ENCODE data around the gene CCDC40.
"Not testable (repeated sequence)": the region's sequence is repeated elsewhere in the genome, so short reads cannot be mapped to it uniquely, and the experiment has no call there.

Gene CCDC40

GRCh38 chr17:80024206-80024972 lies 12.1 kb upstream of the CCDC40 start:
- no peak for DNase-seq

- no peak for DNase-seq
Observed at GRCh38 chr17:80025140-80025539, 11.3 kb upstream of the CCDC40 start.

- no peak for DNase-seq
Observed at GRCh38 chr17:80025796-80026195, 10.6 kb upstream of the CCDC40 start.

- DNase-seq: no peak
Observed at GRCh38 chr17:80026359-80027042, 9.9 kb upstream of the CCDC40 start.

- DNase-seq: no peak
Observed at GRCh38 chr17:80027043-80027435, 9.4 kb upstream of the CCDC40 start.

GRCh38 chr17:80028030-80028429 lies 8.4 kb upstream of the CCDC40 start:
- no peak for DNase-seq

GRCh38 chr17:80029258-80029974 lies 7.0 kb upstream of the CCDC40 start:
- DNase-seq: no peak

- no peak for DNase-seq
Observed at GRCh38 chr17:80030730-80031410, 5.6 kb upstream of the CCDC40 start.

GRCh38 chr17:80031691-80032430 lies 4.6 kb upstream of the CCDC40 start:
- DNase-seq: no peak

- no peak for DNase-seq
Observed at GRCh38 chr17:80032614-80033171, 3.7 kb upstream of the CCDC40 start.

- no peak for DNase-seq
Observed at GRCh38 chr17:80033840-80034239, 2.6 kb upstream of the CCDC40 start.

GRCh38 chr17:80034791-80035686 lies 1.4 kb upstream of the CCDC40 start:
- DNase-seq: no peak

GRCh38 chr17:80035687-80035936 lies 830 bp upstream of the CCDC40 start, which contains the start of gene TBC1D16:
Gene TBC1D16 (minus strand): TSS chr17:80035872. CDS start chr17:80013547, 22,325 bp downstream.
- DNase-seq: no peak

GRCh38 chr17:80036715-80037477 lies 454 bp downstream of the CCDC40 start:
- DNase-seq: no peak

GRCh38 chr17:80043963-80044362 lies 7.5 kb downstream of the CCDC40 start:
- no peak for DNase-seq

GRCh38 chr17:80045703-80046102 lies 9.3 kb downstream of the CCDC40 start:
- DNase-seq: no peak

- DNase-seq: not testable (repeated sequence)
Observed at GRCh38 chr17:80046709-80047108, 10.3 kb downstream of the CCDC40 start.

- no peak for DNase-seq
Observed at GRCh38 chr17:80047176-80047575, 10.7 kb downstream of the CCDC40 start.

- DNase-seq: no peak
Observed at GRCh38 chr17:80049986-80050385, 13.5 kb downstream of the CCDC40 start.

- no peak for DNase-seq
Observed at GRCh38 chr17:80050706-80051105, 14.3 kb downstream of the CCDC40 start.

- DNase-seq: no peak
Observed at GRCh38 chr17:80051681-80052080, 15.2 kb downstream of the CCDC40 start.
